IPS-18c (cell line): Measurements from ENCODE around the gene ZNG1F.
"Not testable (repeated sequence)": the region's sequence is repeated elsewhere in the genome, so short reads cannot be mapped to it uniquely, and the experiment has no call there.

Source experiments
- H3K4me3 ChIP-seq: 2 replicates; pipeline ENCODE4 v1.7.0; 2013; ENCODE audit warnings: low read depth, mild to moderate bottlenecking, low read length, moderate library complexity; ENCODE audit not compliant: insufficient read depth
- H3K9me3 ChIP-seq: one replicate; pipeline ENCODE4 v1.6.1; 2013; ENCODE audit warnings: mild to moderate bottlenecking, low read length, moderate library complexity; ENCODE audit not compliant: control insufficient read depth, insufficient read depth

ZNG1F gene

GRCh38 chr9:41094010-41094773, 94.9 kb downstream of the ZNG1F start:
- H3K9me3 ChIP-seq, H3K4me3 ChIP-seq: not testable (repeated sequence)

DNA sequence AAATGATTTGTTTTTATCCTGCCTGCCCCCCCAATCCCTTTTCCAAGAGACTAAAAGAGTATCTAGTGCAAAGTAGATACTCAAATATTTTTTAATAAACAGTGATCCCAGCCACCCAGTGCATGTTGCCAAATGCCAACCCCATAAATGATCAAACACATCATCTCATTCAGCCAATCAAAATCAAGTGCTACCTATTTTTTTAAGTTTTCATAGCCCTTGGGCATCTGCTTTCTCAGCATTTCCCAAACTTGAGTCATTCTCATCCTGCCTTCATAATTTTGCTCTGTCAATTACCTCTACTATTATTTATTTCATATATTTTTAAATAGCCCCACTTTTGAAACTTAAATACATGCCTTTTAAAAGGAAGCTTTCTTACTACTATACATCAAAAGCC, 98.2 kb downstream of the ZNG1F start:
- H3K9me3 ChIP-seq, H3K4me3 ChIP-seq: not testable (repeated sequence)

DNA sequence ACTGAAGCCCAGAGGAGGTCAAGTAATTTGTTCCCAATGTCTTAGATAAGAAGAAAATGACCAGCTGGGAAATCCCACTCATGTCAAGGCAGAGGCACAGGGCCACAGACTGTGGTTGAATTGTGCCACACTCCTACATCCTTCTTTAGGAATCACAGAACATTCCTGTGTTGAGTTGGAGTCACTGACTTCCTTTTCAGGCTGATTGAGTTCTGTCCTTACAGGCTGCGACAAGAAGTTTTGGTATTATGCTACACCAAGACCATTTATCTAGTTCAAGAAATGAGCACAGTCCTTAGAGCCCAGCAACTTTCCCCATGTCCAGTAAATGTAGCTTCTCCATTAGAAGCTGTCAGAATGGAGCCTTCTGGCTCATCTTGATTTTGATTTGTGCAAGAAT, 98.7 kb downstream of the ZNG1F start:
- not testable (repeated sequence) for H3K4me3 ChIP-seq, H3K9me3 ChIP-seq

- not testable (repeated sequence) for H3K9me3 ChIP-seq, H3K4me3 ChIP-seq
Measured at GRCh38 chr9:41088450-41089059, 100.6 kb downstream of the ZNG1F start.

DNA sequence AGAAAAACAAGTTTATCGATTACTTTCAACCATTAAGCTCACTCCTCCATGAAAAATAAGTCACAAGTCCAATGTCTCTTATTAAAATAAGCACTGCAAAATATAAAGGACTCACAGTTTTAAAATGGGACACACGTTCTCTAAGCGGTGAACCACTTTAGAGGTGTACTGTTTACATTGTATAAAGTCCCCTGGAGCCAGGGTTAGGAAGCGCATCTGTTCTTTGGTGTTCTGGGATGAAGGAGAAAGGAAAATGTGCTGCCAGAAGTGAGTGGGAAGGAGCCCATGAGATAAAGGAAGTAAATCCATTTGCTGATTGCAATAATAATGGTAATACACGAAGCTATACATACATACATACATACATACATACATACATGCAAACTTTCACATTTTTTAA, 101.2 kb downstream of the ZNG1F start:
- H3K4me3 ChIP-seq, H3K9me3 ChIP-seq: not testable (repeated sequence)

- H3K4me3 ChIP-seq, result not testable (repeated sequence)
Measured at GRCh38 chr9:41087157-41087780, 101.8 kb downstream of the ZNG1F start.

GRCh38 chr9:41086685-41087084, 102.4 kb downstream of the ZNG1F start:
- not testable (repeated sequence) for H3K4me3 ChIP-seq, H3K9me3 ChIP-seq

More at GRCh38 chr9:41087157-41087780, 101.8 kb downstream of the ZNG1F start:
- H3K9me3 ChIP-seq, result not testable (repeated sequence)

- H3K4me3 ChIP-seq, H3K9me3 ChIP-seq: not testable (repeated sequence)
Measured at GRCh38 chr9:41086215-41086614, 102.9 kb downstream of the ZNG1F start.

DNA sequence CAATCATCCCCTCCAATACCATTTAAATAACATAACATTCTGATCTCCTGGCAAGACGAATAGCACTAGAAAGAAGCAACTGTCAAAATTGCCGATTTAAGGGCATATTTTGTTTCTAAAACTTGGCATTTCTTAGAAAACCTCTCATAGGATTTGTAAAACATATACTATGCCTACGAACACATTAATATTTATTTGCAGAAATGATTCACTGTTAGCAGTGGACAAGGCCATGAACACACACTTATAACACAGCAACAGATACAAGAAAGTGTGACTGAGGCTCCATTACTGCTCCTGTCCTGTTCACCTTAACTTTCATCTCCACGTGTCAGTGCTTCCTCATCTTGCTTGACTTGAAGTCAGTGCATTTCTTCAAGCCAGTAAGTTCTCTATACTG, 106.8 kb downstream of the ZNG1F start:
- H3K4me3 ChIP-seq, H3K9me3 ChIP-seq: not testable (repeated sequence)
